GM18511 (cell line): ENCODE measurements around the gene SKIC3.

ENCODE experiments used
- ATAC-seq: cut with Tn5 transposase; IDR thresholded peaks from one replicate; pipeline ENCODE4 v1.9.1; 2021; ENCODE audit warnings: mild to moderate bottlenecking, moderate library complexity; ENCODE audit not compliant: unreplicated experiment

Gene SKIC3

DNA sequence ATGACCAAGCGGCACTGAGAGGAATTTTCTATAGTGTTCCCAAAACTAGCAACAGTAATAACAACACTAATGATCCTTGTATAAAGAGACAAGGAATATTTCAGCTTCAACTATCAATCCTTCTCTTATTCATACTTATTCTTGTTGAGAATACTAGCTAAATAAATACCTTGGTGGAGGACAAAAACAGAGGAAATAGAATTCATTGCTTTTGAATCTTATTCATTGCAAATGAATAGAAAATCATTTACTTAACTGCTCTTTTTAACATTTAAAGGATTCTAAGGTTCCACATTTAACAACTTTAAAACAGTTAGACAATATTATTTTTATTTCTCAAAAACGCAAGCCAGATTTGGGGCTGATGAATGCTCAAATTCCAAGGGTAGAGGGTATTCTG is 22.4 kb downstream of the SKIC3 start:
- no peak for ATAC-seq

- no peak for ATAC-seq
Observed at GRCh38 chr5:95531491-95531890, 23.3 kb downstream of the SKIC3 start.

DNA sequence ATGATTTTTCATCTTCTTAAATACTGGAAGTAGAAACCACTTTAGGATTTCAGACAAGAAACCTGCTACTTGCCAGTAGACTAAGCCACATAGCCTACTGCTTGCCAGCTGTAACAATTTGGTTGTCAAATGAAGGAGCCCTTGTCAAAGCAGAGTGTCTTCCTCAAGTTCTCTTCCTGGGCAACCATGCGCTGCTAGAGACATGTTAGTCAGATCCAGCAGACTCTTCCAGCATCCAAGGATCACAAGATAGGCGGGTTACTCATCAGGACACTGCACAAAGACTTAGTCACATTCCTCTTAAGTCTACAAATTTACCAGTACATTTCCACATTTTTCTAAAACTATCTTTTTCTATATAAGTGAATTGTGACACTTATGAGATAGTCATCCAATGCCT is 24.4 kb downstream of the SKIC3 start:
- ATAC-seq = no peak

- no peak for ATAC-seq
Observed at GRCh38 chr5:95528565-95528964, 26.2 kb downstream of the SKIC3 start.

DNA sequence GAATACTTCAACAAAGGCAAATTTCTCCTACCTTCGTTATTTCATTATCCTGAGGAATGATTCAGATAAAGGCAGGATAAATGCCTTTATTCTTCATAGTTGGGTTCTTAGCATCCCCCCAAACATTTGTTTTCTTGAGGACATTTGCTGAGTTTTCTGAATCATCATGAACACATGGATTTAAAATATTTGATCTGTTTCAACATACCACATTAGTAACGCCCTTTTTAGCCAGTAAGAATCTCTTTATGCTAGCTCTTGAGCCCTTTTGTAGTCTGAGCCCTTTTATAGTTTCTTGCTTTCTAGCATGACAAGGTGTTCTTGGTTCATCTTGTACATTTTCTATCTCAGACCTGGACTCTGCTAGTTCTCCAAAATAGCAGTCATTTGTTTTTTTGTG is 27.9 kb downstream of the SKIC3 start:
- no peak for ATAC-seq

DNA sequence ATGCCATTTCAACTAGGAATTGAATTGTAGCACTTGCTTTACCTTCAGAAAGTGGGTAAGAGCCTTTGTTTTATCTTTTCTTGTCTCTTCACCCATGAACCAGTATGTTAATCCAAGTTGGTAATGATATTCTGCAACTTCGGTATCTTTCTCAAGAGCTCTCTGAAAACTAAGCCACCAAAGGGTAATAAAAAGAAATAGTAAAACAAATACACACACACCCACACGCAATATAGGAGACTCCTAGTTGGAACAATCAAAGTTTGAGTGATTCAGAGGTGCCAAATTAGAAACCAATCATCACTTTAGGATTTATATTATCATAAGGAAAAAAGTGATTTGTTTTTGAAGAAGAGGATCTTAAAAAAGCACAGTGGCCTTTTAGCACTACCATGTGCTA is 30.4 kb downstream of the SKIC3 start:
- no peak for ATAC-seq

- no peak for ATAC-seq
Observed at GRCh38 chr5:95520206-95520605, 34.6 kb downstream of the SKIC3 start.

GRCh38 chr5:95519681-95520080 is 35.1 kb downstream of the SKIC3 start:
- ATAC-seq = no peak

DNA sequence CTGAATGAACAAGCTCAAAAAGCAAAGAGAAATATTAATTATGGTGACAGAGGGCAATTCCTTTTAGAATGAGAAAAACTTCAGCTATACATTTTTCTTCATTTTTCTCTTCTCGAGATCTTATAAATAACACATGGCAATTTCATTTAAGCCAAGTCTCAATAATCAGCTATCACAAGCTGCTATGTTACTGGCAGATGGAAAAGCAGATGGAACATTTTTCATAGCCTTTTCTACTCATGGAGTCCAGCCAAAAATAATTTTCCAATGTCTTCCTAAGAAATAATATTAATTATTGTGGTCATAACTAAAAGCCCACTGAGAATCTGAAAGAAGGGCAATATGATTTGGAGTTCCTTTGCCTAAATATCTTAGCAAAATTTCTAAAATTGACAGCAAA is 35.6 kb downstream of the SKIC3 start:
- no peak for ATAC-seq

DNA sequence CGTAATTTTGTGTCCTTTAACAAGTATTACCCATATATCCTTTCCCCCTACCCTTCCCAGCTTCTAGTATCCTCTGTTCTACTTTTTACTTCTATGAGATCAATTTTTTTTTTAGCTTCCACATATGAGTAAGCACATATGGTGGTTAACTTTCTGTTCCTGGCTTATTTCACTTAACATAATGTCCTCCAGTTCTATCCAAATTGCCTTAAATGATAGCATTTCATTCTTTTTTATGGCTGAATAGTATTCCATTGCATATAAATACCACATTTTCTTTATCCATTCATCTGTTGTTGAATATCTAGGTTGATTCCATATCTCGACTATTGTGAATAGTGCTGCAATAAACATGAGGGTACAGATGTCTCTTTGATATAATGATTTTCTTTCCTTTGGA is 36.4 kb downstream of the SKIC3 start:
- no peak for ATAC-seq

- no peak for ATAC-seq
Observed at GRCh38 chr5:95511606-95512005, 43.2 kb downstream of the SKIC3 start.

DNA sequence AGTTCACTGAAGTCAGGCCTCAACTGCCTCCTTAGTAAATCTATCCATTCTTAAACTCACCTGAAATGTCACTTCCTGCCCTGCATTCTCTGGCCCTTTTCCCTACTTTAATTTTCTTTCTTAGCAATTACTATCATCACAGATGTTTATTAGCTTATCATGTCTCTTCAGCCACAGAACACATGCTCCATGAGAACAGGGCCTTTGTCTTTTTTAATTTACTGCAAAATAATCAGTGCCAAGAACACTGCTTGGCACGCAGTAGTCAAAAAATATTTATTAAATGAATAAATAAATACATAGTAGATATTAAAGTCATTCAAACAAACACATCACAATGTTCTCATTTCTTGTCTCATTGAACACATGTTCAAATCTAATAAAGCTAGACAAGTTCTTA is 46.2 kb downstream of the SKIC3 start:
- ATAC-seq = no peak
